HG02798 (cell line): ENCODE data around the gene CAMK2A.
"Not testable (repeated sequence)": the region's sequence is repeated elsewhere in the genome, so short reads cannot be mapped to it uniquely, and the experiment has no call there.

Source experiments
- ATAC-seq: cut with Tn5 transposase; IDR thresholded peaks from one replicate; pipeline ENCODE4 v1.9.1; 2021; ENCODE audit warnings: mild to moderate bottlenecking; ENCODE audit not compliant: unreplicated experiment, poor library complexity

CAMK2A gene

DNA sequence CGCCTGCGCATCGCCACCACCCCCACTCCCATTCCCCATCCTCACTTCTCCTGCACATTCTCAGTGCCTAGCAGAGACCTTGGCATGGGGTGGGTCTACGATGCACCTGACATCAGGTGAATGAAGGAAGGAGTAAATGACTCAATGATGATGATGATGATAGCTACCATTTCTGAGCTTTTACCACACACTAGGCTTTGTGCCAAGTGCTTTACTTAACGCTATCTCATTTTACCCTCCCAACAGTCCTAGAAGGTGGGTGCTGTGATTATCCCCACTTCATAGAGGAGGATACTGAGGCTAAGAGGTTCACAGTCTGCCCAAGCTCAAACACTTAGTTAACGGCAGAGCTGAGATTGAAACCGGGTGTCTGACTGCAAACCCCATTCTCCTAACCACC, 27.1 kb downstream of the CAMK2A start:
- no peak for ATAC-seq

GRCh38 chr5:150261231-150261630, 28.3 kb downstream of the CAMK2A start:
- no peak for ATAC-seq

DNA sequence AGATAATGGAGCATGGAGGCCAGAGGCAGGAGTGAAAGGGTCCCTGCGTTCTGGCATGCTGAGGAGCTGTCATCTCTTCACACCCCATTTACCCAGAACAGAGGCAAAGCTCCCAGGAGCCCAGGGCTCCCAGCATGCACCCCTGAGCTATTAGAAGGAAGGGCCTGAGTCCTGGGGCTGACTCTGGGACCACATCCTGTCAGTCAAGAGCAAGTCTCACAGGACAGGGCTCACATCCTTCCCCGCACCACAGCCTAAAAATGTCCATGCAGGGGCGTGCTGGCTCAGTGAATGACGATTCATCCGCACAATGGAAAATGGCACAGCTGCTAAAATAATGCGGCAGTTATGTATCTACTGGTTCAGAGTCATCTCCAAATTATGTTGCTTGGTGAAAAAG, 31.4 kb downstream of the CAMK2A start:
- ATAC-seq: no peak

GRCh38 chr5:150257424-150257823, 32.1 kb downstream of the CAMK2A start:
- ATAC-seq: no peak

- no peak for ATAC-seq
Measured at GRCh38 chr5:150256410-150257064, 33.0 kb downstream of the CAMK2A start.

GRCh38 chr5:150255659-150256409, 33.7 kb downstream of the CAMK2A start:
- no peak for ATAC-seq

DNA sequence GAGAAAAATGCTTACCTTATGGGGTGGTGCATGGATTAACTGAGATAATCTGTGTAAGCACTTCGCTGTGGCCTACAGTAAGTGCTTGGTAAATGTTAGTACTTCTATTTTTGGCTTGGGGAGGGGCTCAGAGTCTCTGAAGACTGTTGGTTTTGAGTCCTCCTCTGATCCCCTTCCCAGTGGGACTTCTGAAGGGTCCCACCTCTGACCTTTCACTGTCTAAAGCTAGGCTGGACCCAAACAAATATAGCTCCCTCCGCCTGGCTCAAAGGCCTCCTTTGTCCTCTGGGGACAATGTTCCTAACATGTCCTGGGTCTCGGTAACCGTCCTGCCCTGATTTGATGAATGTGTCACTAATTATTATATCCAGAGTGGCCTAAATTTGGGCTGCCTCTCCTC, 34.8 kb downstream of the CAMK2A start:
- ATAC-seq: no peak

DNA sequence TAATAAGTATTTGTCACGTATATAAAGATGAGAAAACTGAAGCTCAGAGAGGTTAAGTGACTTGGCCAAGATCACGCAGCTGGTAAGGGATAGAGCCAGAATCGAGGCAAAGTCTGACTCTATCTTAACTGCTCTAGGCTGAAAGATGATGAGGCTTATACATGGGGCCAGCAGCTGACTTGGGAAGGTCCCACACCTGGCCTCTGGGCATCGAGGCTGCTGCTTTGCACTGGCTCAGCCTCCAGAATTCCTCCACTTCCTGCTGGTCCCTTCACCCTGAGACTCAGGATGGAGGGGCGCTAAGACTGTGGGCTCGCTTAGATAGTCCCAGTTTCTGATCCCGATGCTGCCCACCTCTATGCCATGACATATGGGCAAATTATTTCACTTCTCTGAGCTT, 35.2 kb downstream of the CAMK2A start:
- no peak for ATAC-seq

GRCh38 chr5:150253416-150254208, 36.0 kb downstream of the CAMK2A start:
- no peak for ATAC-seq

- no peak for ATAC-seq
Measured at GRCh38 chr5:150252489-150252888, 37.1 kb downstream of the CAMK2A start.

- ATAC-seq: no peak
Measured at GRCh38 chr5:150251504-150251903, 38.1 kb downstream of the CAMK2A start.

- ATAC-seq: no peak
Measured at GRCh38 chr5:150249744-150250143, 39.8 kb downstream of the CAMK2A start.

DNA sequence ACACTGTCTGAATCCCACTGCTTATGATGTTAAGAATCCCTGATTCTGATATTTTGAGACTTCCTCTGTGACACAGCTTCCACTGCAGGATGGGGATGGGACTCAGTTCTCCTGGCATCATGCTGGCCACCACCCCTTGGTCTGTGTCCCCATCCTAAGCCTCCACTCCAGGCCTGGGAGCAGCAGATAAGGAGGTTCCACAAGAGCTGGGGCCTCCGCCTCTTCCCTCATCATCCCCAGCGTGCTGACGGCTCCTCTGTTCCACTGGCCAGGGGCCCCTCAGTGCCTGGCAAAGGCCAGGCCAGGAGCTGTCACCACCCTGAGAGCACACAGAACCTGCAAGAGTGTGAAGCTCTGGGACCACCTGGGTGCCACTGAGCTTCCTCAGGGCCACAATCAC, 40.6 kb downstream of the CAMK2A start:
- ATAC-seq: no peak

DNA sequence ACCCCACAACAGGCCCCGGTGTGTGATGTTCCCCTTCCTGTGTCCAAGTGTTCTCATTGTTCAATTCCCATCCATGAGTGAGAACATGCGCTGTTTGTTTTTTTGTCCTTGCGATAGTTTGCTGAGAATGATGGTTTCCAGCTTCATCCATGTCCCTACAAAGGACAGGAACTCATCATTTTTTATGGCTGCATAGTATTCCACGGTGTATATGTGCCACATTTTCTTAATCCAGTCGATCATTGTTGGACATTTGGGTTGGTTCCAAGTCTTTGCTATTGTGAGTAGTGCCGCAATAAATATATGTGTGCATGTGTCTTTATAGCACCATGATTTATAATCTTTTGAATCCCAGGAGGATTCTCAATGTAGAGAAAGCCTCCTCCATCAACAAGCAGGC, 41.1 kb downstream of the CAMK2A start:
- not testable (repeated sequence) for ATAC-seq

- no peak for ATAC-seq
Measured at GRCh38 chr5:150247726-150248125, 41.8 kb downstream of the CAMK2A start.

- no peak for ATAC-seq
Measured at GRCh38 chr5:150246835-150247234, 42.7 kb downstream of the CAMK2A start.

- ATAC-seq: no peak
Measured at GRCh38 chr5:150246429-150246828, 43.1 kb downstream of the CAMK2A start.

DNA sequence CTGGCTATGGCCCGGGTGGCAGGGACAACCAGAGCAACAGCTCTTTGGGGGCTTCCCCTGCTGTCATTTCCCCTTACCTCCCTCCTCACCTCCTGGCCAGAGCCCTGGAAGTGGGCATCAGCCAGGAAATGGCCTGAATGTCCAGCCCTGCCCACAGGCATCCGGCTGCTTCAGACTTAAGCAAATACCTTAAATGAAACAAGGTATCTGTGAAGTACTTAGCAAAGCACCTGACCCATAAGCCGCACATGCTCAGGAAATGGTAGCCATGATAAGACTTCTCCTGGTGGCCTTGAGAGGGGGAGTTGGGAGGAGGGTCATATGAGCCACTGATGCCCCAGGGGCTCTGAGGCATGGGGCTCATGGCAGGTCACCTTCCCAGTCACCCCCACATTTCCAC, 43.8 kb downstream of the CAMK2A start:
- ATAC-seq: no peak

DNA sequence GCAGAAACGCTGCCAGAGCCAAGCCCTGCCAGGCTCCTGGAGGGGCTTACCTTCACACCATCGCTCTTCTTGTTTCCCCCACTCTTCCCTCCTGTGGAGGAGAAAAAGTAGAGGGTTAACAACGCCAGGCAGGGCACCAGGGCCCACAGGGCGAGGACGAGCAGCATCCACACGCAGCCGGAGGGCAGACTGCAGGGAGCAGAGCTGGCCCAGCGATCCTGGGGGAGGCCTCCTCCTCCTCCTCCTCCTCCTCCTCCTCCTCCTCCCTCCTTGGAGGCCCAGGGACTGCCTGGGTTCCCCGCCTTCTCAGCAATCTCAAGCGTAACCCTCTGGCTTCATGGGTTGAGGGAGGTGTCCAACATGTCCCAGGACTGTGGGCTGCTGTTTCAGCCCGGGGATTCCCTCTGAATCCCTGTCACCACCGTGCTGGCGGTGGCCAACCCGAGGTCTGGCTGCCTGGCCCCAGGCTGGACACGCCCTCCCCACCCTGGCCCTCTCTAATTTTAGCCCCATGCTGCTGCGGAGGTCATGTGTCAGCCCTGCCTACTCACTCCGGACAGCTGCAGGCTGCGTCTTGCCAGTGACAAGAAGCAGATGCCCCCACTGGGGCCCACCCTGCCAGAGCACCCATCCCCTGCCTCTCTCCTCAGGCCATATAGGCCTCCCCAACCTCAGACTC, 44.3 kb downstream of the CAMK2A start:
- no peak for ATAC-seq

- no peak for ATAC-seq
Measured at GRCh38 chr5:150244209-150244608, 45.4 kb downstream of the CAMK2A start.

DNA sequence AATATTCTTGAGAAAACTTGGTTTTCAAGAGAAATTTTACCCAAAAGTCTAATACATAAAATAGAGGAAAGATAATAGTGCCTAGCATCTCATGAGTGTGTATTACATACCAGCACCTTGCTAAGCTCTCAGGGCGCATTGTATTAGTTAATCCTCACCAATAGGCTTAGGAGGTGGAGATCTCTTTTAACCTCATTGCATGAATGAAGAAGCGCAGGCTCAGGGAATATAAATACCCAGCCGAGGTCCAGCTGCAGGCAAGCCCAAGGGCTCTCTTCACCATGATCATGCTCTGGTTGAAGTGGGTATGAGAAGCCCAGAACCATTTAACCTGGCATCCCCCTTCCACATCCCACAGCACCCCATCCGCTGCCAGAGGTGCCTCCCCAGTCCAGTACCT, 46.0 kb downstream of the CAMK2A start:
- ATAC-seq: no peak
